Liver (tissue), 9 donors: Measurements from ENCODE around the gene GBX2. TPM values are rescaled to one million over a fixed set of nuclear protein-coding genes. Genes with fewer than 3 reads are reported as not detected.

ENCODE experiments used
- DNase-seq: peaks from one replicate; pipeline ENCODE4 v3.0.0-alpha.2; 2017; ENCODE audit warnings: low spot score
- H3K27ac ChIP-seq, 2 donors: one replicate each; pipeline ENCODE4 v1.7.0; 2013; ENCODE audit warnings: inconsistent platforms in 2 of 2, low read length in 2 of 2, control low read depth in 1 of 2, low read depth in 1 of 2, mild to moderate bottlenecking in 1 of 2
- H3K27me3 ChIP-seq, 4 donors: one replicate each; pipeline versions ENCODE4 v1.6.1 to v1.7.0; 2013; ENCODE audit warnings: low read length in 3 of 4, inconsistent platforms in 1 of 4, mild to moderate bottlenecking in 1 of 4, moderate library complexity in 1 of 4; ENCODE audit not compliant: control insufficient read depth in 4 of 4, insufficient read depth in 4 of 4
- H3K36me3 ChIP-seq, 4 donors: one replicate each; pipeline versions ENCODE4 v1.6.1 to v1.7.0; 2013; ENCODE audit warnings: low read length in 3 of 4, mild to moderate bottlenecking in 3 of 4, low read depth in 1 of 4, moderate library complexity in 1 of 4; ENCODE audit not compliant: control insufficient read depth in 4 of 4, insufficient read depth in 3 of 4
- H3K4me1 ChIP-seq, 4 donors: one replicate each; pipeline versions ENCODE4 v1.6.1 to v1.7.0; 2013; ENCODE audit warnings: low read length in 3 of 4, mild to moderate bottlenecking in 3 of 4, moderate library complexity in 1 of 4; ENCODE audit not compliant: control insufficient read depth in 4 of 4, insufficient read depth in 4 of 4
- H3K4me3 ChIP-seq, 3 donors: one replicate each; pipeline versions ENCODE4 v1.6.1 to v1.7.0; 2013; ENCODE audit warnings: low read length in 3 of 3, control low read depth in 1 of 3, low read depth in 1 of 3, mild to moderate bottlenecking in 1 of 3
- H3K9ac ChIP-seq, 2 donors: one replicate each; pipeline ENCODE4 v1.7.0; 2013; ENCODE audit warnings: low read length in 2 of 2, mild to moderate bottlenecking in 2 of 2, moderate library complexity in 2 of 2, control low read depth in 1 of 2, low read depth in 1 of 2
- H3K9me3 ChIP-seq, 4 donors: one replicate each; pipeline versions ENCODE4 v1.6.1 to v1.7.0; 2013; ENCODE audit warnings: low read length in 3 of 4; ENCODE audit not compliant: control insufficient read depth in 4 of 4
- EGR1 ChIP-seq, 2 donors: IDR thresholded peaks; 2 replicates each; pipeline ENCODE4 v1.6.1; 2016 to 2018; ENCODE audit warnings: antibody characterized with exemption in 2 of 2, low read depth in 2 of 2
- FOXA1 ChIP-seq: IDR thresholded peaks from 2 replicates; pipeline ENCODE4 v1.6.1; 2016; ENCODE audit warnings: antibody characterized with exemption
- FOXA2 ChIP-seq: IDR thresholded peaks from 2 replicates; pipeline ENCODE4 v1.6.1; 2016; ENCODE audit warnings: antibody characterized with exemption
- GABPA ChIP-seq, 2 donors: IDR thresholded peaks in 1 of 2; conservative IDR thresholded peaks in 1 of 2; 2 replicates each; pipeline ENCODE4 v1.6.1; 2016; ENCODE audit warnings: antibody characterized with exemption in 2 of 2, mild to moderate bottlenecking in 1 of 2, moderate library complexity in 1 of 2
- HNF4A ChIP-seq, 2 donors: conservative IDR thresholded peaks; 2 replicates each; pipeline ENCODE4 v1.6.1; 2016; ENCODE audit warnings: antibody characterized with exemption in 2 of 2, mild to moderate bottlenecking in 2 of 2
- HNF4G ChIP-seq: IDR thresholded peaks from 2 replicates; pipeline ENCODE4 v1.6.1; 2016; ENCODE audit warnings: antibody characterized with exemption
- JUND ChIP-seq, 2 donors: IDR thresholded peaks; 2 replicates each; pipeline ENCODE4 v1.6.1; 2016; ENCODE audit warnings: antibody characterized with exemption in 2 of 2
- NR2F2 ChIP-seq: IDR thresholded peaks from 2 replicates; pipeline ENCODE4 v1.6.1; 2016; ENCODE audit warnings: antibody characterized with exemption
- RAD21 ChIP-seq, 2 donors: IDR thresholded peaks; 2 replicates each; pipeline ENCODE4 v1.6.1; 2016; ENCODE audit warnings: antibody characterized with exemption in 2 of 2, mild to moderate bottlenecking in 2 of 2
- RXRA ChIP-seq, 2 donors: IDR thresholded peaks; 2 replicates each; pipeline ENCODE4 v1.6.1; 2017 to 2018; ENCODE audit warnings: antibody characterized with exemption in 2 of 2, mild to moderate bottlenecking in 1 of 2
- SP1 ChIP-seq: IDR thresholded peaks from 2 replicates; pipeline ENCODE4 v1.6.1; 2018; ENCODE audit warnings: antibody characterized with exemption, mild to moderate bottlenecking
- TAF1 ChIP-seq: conservative IDR thresholded peaks from 2 replicates; pipeline ENCODE4 v1.6.1; 2016; ENCODE audit warnings: antibody characterized with exemption, mild to moderate bottlenecking
- YY1 ChIP-seq: IDR thresholded peaks from 2 replicates; pipeline ENCODE4 v1.6.1; 2016; ENCODE audit warnings: antibody characterized with exemption, mild to moderate bottlenecking
- WGBS: extraction: QIAGEN DNeasy Blood & Tissue Kit; methylation state at CpG from one replicate; pipeline ENCODE4 v1.1.7; 2013; 5-methylcytosine and 5-hydroxymethylcytosine counted together
- polyA plus RNA-seq, 2 donors: library from polyadenylated mRNA; stranded (reverse) in 1 of 2; unstranded in 1 of 2; fragments of 200-250 nt in 1 of 2; fragments of >200 nt in 1 of 2; fragmentation: Nextera tagmentation in 1 of 2; extraction: Ambion mirVana in 1 of 2; gene quantifications; one replicate each; pipeline versions ENCODE4 v1.2.1 to v1.2.3, GENCODE V29; 2013 to 2015
- total RNA-seq, 2 donors: library from RNA; depleted of rRNA; stranded (reverse); fragments of >200 nt; gene quantifications; one replicate each; pipeline ENCODE4 v1.2.3, GENCODE V29; 2014
- TF ChIP-seq, protein P1 (sequence below): IDR thresholded peaks from 2 replicates; pipeline ENCODE4 v1.6.1; 2016; ENCODE audit warnings: antibody characterized with exemption, mild to moderate bottlenecking
- TF ChIP-seq, protein P2 (sequence below): fragments of 150-350 bp; IDR thresholded peaks from 2 replicates; pipeline ENCODE4 v1.5.1; 2017; ENCODE audit warnings: improper control_type of control experiment, low read depth, low read length; ENCODE audit not compliant: missing input control
- TF ChIP-seq, protein P3 (sequence below): IDR thresholded peaks from 2 replicates; pipeline ENCODE4 v1.6.1; 2016; ENCODE audit warnings: antibody characterized with exemption
- TF ChIP-seq, protein P4 (sequence below): IDR thresholded peaks from 2 replicates; pipeline ENCODE4 v1.6.1; 2016; ENCODE audit warnings: antibody characterized with exemption
- TF ChIP-seq, protein P5 (sequence below): IDR thresholded peaks from 2 replicates; pipeline ENCODE4 v1.6.1; 2016; ENCODE audit warnings: antibody characterized with exemption
- donor health status: healthy.
- donor health status: healthy.
- donor health status: healthy.
- donor health status: healthy.
- donor health status: healthy.

GBX2 gene
- total and polyA plus RNA-seq, 4 donors, result not detected

DNA sequence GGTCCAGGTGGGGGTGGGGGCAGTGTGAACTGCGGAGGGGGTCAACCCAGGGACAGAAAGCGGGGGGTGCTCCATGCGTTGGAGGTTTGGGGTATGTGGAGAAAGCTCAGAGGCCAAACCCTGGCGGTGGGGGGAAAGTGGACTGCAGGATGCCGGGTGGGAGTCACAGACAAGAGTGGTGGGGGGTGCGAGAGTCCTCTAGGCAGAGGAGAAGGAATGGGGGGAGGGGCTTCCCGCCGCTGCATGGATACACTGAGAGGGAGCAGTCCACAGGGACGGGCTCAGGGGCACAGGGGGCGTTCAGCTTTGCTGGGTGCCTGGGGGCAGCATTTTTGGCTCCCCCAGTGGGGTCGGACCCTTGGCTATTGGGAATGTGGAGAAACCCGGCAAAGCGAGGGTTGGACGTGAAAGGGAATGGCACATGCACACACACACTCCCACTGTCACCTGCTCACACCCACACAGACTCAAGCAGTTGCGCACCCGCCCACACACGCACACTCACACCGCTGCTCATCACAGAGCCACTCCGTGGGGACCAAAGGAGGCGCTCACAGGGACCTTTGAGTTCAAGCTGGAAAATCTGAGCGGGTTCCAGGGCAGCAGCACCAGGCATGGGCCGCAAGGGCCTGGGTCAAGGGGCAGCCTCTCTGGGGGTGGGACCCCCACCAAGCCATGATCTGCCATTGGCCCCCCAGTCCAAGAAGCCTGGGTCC, 7.7 kb downstream of the GBX2 start:
- no peak overlapping the region for H3K4me3 ChIP-seq
- H3K27ac ChIP-seq, result no peak overlapping the region
- H3K9me3 ChIP-seq, result no peaks in the 10 kb centered on the region
- peaks cover 0 to 1% (median 0%) of the 10 kb centered on the region in 4 donors for H3K36me3 ChIP-seq
- TF ChIP-seq HNF4A (conservative IDR thresholded peaks at IDR 0.05) (no peak), FOXA1 (no peak), HNF4G (no peak), EGR1 (IDR thresholded peaks at IDR 0.05; ENCODE audit: low read depth in 2 of 2) (no peak), TAF1 (no peak), NR2F2 (no peak), JUND (IDR thresholded peaks at IDR 0.05) (no peak), FOXA2 (no peak), SP1 (no peak), RXRA (IDR thresholded peaks at IDR 0.05) (no peak), YY1 (no peak), RAD21 (IDR thresholded peaks at IDR 0.05) (no peak), GABPA (IDR thresholded peaks at IDR 0.05 in 1 of 2, conservative IDR thresholded peaks at IDR 0.05 in 1 of 2) (no peak)
- TF ChIP-seq, protein P1, sequence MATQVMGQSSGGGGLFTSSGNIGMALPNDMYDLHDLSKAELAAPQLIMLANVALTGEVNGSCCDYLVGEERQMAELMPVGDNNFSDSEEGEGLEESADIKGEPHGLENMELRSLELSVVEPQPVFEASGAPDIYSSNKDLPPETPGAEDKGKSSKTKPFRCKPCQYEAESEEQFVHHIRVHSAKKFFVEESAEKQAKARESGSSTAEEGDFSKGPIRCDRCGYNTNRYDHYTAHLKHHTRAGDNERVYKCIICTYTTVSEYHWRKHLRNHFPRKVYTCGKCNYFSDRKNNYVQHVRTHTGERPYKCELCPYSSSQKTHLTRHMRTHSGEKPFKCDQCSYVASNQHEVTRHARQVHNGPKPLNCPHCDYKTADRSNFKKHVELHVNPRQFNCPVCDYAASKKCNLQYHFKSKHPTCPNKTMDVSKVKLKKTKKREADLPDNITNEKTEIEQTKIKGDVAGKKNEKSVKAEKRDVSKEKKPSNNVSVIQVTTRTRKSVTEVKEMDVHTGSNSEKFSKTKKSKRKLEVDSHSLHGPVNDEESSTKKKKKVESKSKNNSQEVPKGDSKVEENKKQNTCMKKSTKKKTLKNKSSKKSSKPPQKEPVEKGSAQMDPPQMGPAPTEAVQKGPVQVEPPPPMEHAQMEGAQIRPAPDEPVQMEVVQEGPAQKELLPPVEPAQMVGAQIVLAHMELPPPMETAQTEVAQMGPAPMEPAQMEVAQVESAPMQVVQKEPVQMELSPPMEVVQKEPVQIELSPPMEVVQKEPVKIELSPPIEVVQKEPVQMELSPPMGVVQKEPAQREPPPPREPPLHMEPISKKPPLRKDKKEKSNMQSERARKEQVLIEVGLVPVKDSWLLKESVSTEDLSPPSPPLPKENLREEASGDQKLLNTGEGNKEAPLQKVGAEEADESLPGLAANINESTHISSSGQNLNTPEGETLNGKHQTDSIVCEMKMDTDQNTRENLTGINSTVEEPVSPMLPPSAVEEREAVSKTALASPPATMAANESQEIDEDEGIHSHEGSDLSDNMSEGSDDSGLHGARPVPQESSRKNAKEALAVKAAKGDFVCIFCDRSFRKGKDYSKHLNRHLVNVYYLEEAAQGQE, result no peak
- TF ChIP-seq, protein P2, sequence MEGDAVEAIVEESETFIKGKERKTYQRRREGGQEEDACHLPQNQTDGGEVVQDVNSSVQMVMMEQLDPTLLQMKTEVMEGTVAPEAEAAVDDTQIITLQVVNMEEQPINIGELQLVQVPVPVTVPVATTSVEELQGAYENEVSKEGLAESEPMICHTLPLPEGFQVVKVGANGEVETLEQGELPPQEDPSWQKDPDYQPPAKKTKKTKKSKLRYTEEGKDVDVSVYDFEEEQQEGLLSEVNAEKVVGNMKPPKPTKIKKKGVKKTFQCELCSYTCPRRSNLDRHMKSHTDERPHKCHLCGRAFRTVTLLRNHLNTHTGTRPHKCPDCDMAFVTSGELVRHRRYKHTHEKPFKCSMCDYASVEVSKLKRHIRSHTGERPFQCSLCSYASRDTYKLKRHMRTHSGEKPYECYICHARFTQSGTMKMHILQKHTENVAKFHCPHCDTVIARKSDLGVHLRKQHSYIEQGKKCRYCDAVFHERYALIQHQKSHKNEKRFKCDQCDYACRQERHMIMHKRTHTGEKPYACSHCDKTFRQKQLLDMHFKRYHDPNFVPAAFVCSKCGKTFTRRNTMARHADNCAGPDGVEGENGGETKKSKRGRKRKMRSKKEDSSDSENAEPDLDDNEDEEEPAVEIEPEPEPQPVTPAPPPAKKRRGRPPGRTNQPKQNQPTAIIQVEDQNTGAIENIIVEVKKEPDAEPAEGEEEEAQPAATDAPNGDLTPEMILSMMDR, result no peak
- TF ChIP-seq, protein P3, sequence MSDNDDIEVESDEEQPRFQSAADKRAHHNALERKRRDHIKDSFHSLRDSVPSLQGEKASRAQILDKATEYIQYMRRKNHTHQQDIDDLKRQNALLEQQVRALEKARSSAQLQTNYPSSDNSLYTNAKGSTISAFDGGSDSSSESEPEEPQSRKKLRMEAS, result no peak
- TF ChIP-seq, protein P4, sequence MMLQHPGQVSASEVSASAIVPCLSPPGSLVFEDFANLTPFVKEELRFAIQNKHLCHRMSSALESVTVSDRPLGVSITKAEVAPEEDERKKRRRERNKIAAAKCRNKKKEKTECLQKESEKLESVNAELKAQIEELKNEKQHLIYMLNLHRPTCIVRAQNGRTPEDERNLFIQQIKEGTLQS, result no peak
- TF ChIP-seq, protein P5, sequence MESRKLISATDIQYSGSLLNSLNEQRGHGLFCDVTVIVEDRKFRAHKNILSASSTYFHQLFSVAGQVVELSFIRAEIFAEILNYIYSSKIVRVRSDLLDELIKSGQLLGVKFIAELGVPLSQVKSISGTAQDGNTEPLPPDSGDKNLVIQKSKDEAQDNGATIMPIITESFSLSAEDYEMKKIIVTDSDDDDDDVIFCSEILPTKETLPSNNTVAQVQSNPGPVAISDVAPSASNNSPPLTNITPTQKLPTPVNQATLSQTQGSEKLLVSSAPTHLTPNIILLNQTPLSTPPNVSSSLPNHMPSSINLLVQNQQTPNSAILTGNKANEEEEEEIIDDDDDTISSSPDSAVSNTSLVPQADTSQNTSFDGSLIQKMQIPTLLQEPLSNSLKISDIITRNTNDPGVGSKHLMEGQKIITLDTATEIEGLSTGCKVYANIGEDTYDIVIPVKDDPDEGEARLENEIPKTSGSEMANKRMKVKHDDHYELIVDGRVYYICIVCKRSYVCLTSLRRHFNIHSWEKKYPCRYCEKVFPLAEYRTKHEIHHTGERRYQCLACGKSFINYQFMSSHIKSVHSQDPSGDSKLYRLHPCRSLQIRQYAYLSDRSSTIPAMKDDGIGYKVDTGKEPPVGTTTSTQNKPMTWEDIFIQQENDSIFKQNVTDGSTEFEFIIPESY, result no peak
- DNase-seq, result no peak
- peaks cover 0 to 32% (median 11%) of the 10 kb centered on the region in 4 donors for H3K27me3 ChIP-seq
- peaks cover 9 to 16% (median 12%) of the 10 kb centered on the region in 4 donors for H3K4me1 ChIP-seq
- no peak overlapping the region for H3K9ac ChIP-seq
- WGBS, result 31% methylated on average over 22 of the region's 22 CpGs
